NCI-H1694 treated with DMSO at 0.1 percent for 48 hours (cell line): ENCODE data around the gene FMC1.

Experiments
- DNase-seq: peaks from one replicate; lab custom pipeline; 2025; lab: John Stamatoyannopoulos, UW

Gene FMC1

DNA sequence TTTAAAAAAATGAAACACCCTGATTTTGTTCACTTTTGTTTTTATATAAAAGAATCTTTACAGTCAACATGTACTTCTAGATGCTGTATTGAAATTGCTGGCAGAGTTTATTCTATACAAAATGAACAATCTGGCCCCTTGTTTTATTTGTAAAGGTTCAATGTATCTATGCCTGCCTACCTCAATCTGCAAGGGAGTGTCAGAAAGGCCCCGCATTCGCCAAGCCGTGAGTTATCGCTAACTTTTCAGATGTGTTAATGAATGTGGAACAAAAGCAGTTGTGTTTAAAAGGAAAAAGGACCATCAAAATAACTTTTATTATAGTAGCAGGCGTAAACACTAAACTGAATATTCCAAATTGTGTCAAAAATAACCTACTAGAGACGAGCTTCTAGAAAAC lies 33.1 kb downstream of the FMC1 start:
- DNase-seq, result no peak

DNA sequence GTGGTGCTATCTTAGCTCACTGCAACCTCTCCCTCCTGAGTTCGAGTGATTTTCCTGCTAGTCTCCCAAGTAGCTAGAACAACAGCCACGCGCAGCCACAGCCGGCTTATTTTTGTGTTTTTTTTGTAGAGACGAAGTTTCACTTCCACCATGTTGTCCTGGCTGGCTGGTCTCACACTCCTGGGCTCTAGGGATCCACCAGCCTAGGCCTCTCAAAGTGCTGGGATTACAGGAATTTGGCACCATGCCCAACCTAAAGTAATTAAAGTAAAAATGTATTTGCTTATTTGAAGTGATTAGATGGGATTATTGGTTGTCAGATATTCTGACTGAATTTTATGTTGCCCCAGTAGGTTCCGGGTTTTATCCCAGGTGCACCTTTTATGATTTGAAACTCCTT lies 41.3 kb downstream of the FMC1 start:
- DNase-seq, result no peak

DNA sequence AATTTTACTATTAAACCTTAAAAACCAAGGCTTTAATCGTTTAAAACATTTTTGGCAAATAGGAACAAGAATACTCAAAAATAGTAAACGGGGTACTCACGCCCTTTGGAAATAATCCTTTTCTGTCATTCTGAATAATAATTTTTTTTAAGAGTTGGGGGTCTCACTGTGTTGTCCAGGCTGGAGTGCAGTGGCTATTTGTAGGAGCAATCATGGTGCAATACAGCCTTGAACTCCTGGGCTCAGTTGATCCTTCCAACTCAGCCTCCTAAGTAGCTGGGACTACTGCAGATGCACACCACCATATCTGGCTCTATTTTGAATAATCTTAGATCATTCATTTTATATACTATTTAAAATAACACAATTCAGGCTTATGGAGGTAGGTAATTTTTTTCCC lies 43.5 kb downstream of the FMC1 start:
- no peak for DNase-seq

DNA sequence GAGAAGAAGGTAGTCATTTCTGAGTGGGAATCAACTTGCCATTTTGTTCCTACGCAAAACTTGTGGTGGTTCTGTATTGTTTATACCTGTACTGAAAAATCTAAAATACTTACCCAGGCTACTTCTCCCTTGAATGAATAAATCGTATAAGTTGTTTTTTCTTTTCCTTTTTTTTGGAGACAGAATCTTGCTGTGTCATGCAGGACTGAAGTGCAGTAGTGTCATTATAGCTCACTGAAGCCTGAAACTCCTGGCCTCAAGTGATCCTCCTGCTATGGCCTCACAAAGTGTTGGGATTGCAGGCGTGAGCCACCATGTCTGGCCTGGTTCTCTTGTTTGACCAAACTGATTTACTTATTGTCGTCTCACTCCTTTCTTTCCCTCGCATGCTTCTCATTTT lies 46.5 kb downstream of the FMC1 start:
- no peak for DNase-seq

DNA sequence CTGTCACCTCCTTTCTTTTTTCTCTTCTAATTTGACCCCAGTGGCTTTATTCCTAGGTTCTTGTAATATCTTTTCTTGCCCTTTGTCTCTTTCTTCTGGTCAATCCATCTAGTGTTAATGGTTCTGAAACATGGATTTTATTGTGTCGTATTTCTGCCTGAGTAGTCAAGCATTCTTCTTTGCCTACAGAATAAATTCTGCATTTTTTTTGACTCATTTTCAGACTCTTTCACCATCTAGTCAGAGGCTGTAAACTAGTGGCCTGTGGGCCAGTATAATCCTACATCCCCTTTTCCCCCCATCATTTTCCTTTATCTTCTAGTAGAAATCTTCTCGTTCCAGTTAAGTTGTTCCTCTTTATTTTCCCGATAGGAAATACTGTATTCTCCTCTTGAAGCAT lies 48.0 kb downstream of the FMC1 start:
- no peak for DNase-seq

DNA sequence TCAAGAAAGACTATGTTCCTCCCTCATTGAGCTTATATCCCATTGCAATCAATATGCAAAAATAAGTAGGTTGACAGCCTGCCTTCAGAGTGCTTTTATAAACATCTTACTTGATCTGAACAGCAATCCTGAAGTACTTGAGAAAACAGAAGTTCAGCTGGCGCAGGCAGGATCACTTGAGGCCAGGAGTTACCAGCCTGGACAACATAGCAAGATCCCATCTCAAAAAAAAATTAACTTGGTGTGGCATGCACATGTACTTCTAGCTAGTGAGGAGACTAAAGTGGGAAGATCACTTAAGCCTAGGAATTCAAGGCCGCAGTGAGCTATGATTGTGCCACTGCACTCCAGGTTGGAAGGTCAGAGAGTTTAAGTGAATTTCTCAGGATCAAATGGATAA lies 48.6 kb downstream of the FMC1 start:
- no peak for DNase-seq

DNA sequence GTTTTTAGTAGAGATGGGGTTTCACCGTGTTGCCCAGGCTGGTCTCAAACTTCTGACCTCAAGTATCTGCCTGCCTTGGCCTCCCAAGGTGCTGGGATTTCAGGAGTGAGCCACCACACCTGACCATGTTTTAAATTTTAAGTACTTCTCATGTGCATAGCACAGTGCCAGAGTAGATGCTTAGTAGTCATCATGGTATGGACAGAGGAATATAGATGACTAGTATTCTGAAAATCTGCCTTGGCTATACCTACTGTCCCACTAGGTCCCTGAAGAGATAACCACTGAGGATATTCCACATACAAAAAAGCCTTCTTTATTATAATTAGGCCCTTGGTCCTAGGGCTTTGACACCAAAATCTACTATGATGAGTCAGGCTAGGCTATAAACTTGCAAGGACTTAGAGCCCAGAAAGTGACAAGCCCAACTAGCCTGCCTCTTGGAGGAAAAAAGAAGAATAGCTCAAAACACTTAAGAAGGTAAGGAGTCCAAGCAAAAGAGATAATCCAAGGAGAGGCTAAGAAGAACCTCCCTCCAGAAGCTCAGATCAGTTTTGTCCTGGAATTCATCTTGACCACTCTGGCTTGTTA lies 52.6 kb downstream of the FMC1 start:
- DNase-seq, result no peak

DNA sequence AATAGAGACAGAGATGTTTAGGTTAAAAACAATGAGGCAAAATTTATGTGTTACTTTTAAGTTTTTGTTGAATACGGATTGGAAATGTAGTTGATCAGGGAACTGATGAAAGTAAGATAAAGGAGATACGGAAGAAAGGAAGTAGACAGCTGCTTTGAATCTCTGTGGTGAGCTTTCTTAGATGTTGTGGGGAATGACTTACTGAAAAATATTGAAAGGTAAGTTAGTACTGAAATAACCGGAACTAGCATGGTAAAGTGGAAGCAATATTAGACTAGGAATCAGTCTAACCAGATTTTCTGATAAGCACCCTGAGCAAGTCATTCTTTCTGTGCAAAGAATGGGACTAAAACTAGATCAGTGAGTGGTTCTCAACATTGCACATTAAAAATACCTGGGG lies 53.4 kb downstream of the FMC1 start:
- no peak for DNase-seq
